Liver (tissue), 9 donors: Measurements from ENCODE around the gene ZMYND8. TPM values are rescaled to one million over a fixed set of nuclear protein-coding genes. Genes with fewer than 3 reads are reported as not detected.

Experiments
- DNase-seq: peaks from one replicate; pipeline ENCODE4 v3.0.0-alpha.2; 2017; ENCODE audit warnings: low spot score
- H3K27ac ChIP-seq, 2 donors: one replicate each; pipeline ENCODE4 v1.7.0; 2013; ENCODE audit warnings: inconsistent platforms in 2 of 2, low read length in 2 of 2, control low read depth in 1 of 2, low read depth in 1 of 2, mild to moderate bottlenecking in 1 of 2
- H3K27me3 ChIP-seq, 4 donors: one replicate each; pipeline versions ENCODE4 v1.6.1 to v1.7.0; 2013; ENCODE audit warnings: low read length in 3 of 4, inconsistent platforms in 1 of 4, mild to moderate bottlenecking in 1 of 4, moderate library complexity in 1 of 4; ENCODE audit not compliant: control insufficient read depth in 4 of 4, insufficient read depth in 4 of 4
- H3K36me3 ChIP-seq, 4 donors: one replicate each; pipeline versions ENCODE4 v1.6.1 to v1.7.0; 2013; ENCODE audit warnings: low read length in 3 of 4, mild to moderate bottlenecking in 3 of 4, low read depth in 1 of 4, moderate library complexity in 1 of 4; ENCODE audit not compliant: control insufficient read depth in 4 of 4, insufficient read depth in 3 of 4
- H3K4me1 ChIP-seq, 4 donors: one replicate each; pipeline versions ENCODE4 v1.6.1 to v1.7.0; 2013; ENCODE audit warnings: low read length in 3 of 4, mild to moderate bottlenecking in 3 of 4, moderate library complexity in 1 of 4; ENCODE audit not compliant: control insufficient read depth in 4 of 4, insufficient read depth in 4 of 4
- H3K4me3 ChIP-seq, 3 donors: one replicate each; pipeline versions ENCODE4 v1.6.1 to v1.7.0; 2013; ENCODE audit warnings: low read length in 3 of 3, control low read depth in 1 of 3, low read depth in 1 of 3, mild to moderate bottlenecking in 1 of 3
- H3K9ac ChIP-seq, 2 donors: one replicate each; pipeline ENCODE4 v1.7.0; 2013; ENCODE audit warnings: low read length in 2 of 2, mild to moderate bottlenecking in 2 of 2, moderate library complexity in 2 of 2, control low read depth in 1 of 2, low read depth in 1 of 2
- H3K9me3 ChIP-seq, 4 donors: one replicate each; pipeline versions ENCODE4 v1.6.1 to v1.7.0; 2013; ENCODE audit warnings: low read length in 3 of 4; ENCODE audit not compliant: control insufficient read depth in 4 of 4
- CTCF ChIP-seq: fragments of 150-350 bp; IDR thresholded peaks from 2 replicates; pipeline ENCODE4 v1.5.1; 2017; ENCODE audit warnings: improper control_type of control experiment, low read depth, low read length; ENCODE audit not compliant: missing input control
- FOXA1 ChIP-seq: IDR thresholded peaks from 2 replicates; pipeline ENCODE4 v1.6.1; 2016; ENCODE audit warnings: antibody characterized with exemption
- FOXA2 ChIP-seq: IDR thresholded peaks from 2 replicates; pipeline ENCODE4 v1.6.1; 2016; ENCODE audit warnings: antibody characterized with exemption
- GABPA ChIP-seq, 2 donors: IDR thresholded peaks in 1 of 2; conservative IDR thresholded peaks in 1 of 2; 2 replicates each; pipeline ENCODE4 v1.6.1; 2016; ENCODE audit warnings: antibody characterized with exemption in 2 of 2, mild to moderate bottlenecking in 1 of 2, moderate library complexity in 1 of 2
- JUND ChIP-seq, 2 donors: IDR thresholded peaks; 2 replicates each; pipeline ENCODE4 v1.6.1; 2016; ENCODE audit warnings: antibody characterized with exemption in 2 of 2
- MAX ChIP-seq: IDR thresholded peaks from 2 replicates; pipeline ENCODE4 v1.6.1; 2016; ENCODE audit warnings: antibody characterized with exemption
- REST ChIP-seq: IDR thresholded peaks from 2 replicates; pipeline ENCODE4 v1.6.1; 2016; ENCODE audit warnings: antibody characterized with exemption, mild to moderate bottlenecking
- RXRA ChIP-seq, 2 donors: IDR thresholded peaks; 2 replicates each; pipeline ENCODE4 v1.6.1; 2017 to 2018; ENCODE audit warnings: antibody characterized with exemption in 2 of 2, mild to moderate bottlenecking in 1 of 2
- TAF1 ChIP-seq: conservative IDR thresholded peaks from 2 replicates; pipeline ENCODE4 v1.6.1; 2016; ENCODE audit warnings: antibody characterized with exemption, mild to moderate bottlenecking
- WGBS: extraction: QIAGEN DNeasy Blood & Tissue Kit; methylation state at CpG from one replicate; pipeline ENCODE4 v1.1.7; 2013; 5-methylcytosine and 5-hydroxymethylcytosine counted together
- polyA plus RNA-seq, 2 donors: library from polyadenylated mRNA; stranded (reverse) in 1 of 2; unstranded in 1 of 2; fragments of 200-250 nt in 1 of 2; fragments of >200 nt in 1 of 2; fragmentation: Nextera tagmentation in 1 of 2; extraction: Ambion mirVana in 1 of 2; gene quantifications; one replicate each; pipeline versions ENCODE4 v1.2.1 to v1.2.3, GENCODE V29; 2013 to 2015
- total RNA-seq, 2 donors: library from RNA; depleted of rRNA; stranded (reverse); fragments of >200 nt; gene quantifications; one replicate each; pipeline ENCODE4 v1.2.3, GENCODE V29; 2014
- donor health status: healthy.
- donor health status: healthy.
- donor health status: healthy.
- donor health status: healthy.
- donor health status: healthy.

ZMYND8 gene
- total and polyA plus RNA-seq, 4 donors, result 3.3 to 23.5 (median 6.8) TPM

GRCh38 chr20:47198996-47199552 is 157.4 kb downstream of the ZMYND8 start:
- Histone ChIP-seq H3K4me1 (peaks cover 0 to 8% (median 0%) of the 10 kb centered on the region in 4 donors), H3K9me3 (no peaks in the 10 kb centered on the region), H3K36me3 (no peaks in the 10 kb centered on the region), H3K4me3 (no peak overlapping the region), H3K27me3 (no peaks in the 10 kb centered on the region), H3K9ac (no peak overlapping the region), H3K27ac (no peak overlapping the region)
- no peak for TF ChIP-seq REST
- no peak for TF ChIP-seq FOXA2
- no peak for TF ChIP-seq MAX
- no peak for TF ChIP-seq RXRA (IDR thresholded peaks at IDR 0.05)
- TF ChIP-seq JUND (IDR thresholded peaks at IDR 0.05), result no peak
- no peak for TF ChIP-seq GABPA (IDR thresholded peaks at IDR 0.05 in 1 of 2, conservative IDR thresholded peaks at IDR 0.05 in 1 of 2)
- TF ChIP-seq TAF1, result no peak
- TF ChIP-seq CTCF, result no peak
- no peak for TF ChIP-seq FOXA1
- no peak for DNase-seq
- 91% methylated on average over 14 of the region's 14 CpGs for WGBS

- Histone ChIP-seq H3K9me3 (no peaks in the 10 kb centered on the region), H3K4me3 (no peak overlapping the region), H3K36me3 (no peaks in the 10 kb centered on the region), H3K9ac (no peak overlapping the region), H3K27me3 (no peaks in the 10 kb centered on the region), H3K27ac (no peak overlapping the region), H3K4me1 (peaks cover 0 to 8% (median 0%) of the 10 kb centered on the region in 4 donors)
- no peak for DNase-seq
- no peak for TF ChIP-seq FOXA1
- WGBS, result 93% methylated on average over 3 of the region's 3 CpGs
These were observed 158.2 kb downstream of the ZMYND8 start for GRCh38 chr20:47198254-47198671.
